ENCODE measurements around the gene GATB. TPM values are rescaled to one million over a fixed set of nuclear protein-coding genes. Genes with fewer than 3 reads are reported as not detected.

The GATB gene
- total and polyA plus RNA-seq, 12 donors = 17.2 to 59.8 (median 36.6) TPM

DNA sequence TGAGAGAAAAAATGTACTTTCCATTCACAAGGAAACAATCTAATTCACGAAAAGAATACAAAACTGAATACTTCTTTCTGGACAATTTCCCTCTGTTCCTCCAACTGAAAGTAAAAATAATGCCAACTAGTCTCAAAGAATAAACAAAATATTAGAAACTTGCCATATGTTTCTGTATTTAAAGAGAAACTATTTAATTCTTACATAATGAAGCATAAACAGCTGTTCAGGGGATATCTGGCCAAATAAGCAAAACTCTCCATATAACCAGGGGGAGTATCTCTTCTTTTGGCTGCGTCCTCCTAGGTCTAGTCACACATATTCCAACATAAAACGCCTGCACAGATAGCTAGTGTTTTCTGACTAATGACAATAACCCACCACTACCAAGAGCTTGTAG lies 805 bp downstream of the GATB start:
- H3K9me3 ChIP-seq (replicated peaks in 1 of 3) = no peaks in the 10 kb centered on the region
- peaks cover 0 to 3% of the 10 kb centered on the region in 2 donors for H3K36me3 ChIP-seq (replicated peaks in 1 of 2)
- no peaks in the 10 kb centered on the region for H3K27me3 ChIP-seq
- H3K27ac ChIP-seq = peak overlapping the region in 1 of 5 donors; percentile 29
- peak overlapping the region in 3 of 4 donors; percentile 48 to 99 (median 64) for H3K4me3 ChIP-seq
- intact Hi-C loops (cut with DNase I) = no loop called here
- DNase-seq = no peak
- H3K4me1 ChIP-seq (replicated peaks in 1 of 2) = peaks cover 6 to 10% of the 10 kb centered on the region in 2 donors
- TF ChIP-seq POLR2A (IDR thresholded peaks at IDR 0.05) = no peak
- TF ChIP-seq, protein P1, sequence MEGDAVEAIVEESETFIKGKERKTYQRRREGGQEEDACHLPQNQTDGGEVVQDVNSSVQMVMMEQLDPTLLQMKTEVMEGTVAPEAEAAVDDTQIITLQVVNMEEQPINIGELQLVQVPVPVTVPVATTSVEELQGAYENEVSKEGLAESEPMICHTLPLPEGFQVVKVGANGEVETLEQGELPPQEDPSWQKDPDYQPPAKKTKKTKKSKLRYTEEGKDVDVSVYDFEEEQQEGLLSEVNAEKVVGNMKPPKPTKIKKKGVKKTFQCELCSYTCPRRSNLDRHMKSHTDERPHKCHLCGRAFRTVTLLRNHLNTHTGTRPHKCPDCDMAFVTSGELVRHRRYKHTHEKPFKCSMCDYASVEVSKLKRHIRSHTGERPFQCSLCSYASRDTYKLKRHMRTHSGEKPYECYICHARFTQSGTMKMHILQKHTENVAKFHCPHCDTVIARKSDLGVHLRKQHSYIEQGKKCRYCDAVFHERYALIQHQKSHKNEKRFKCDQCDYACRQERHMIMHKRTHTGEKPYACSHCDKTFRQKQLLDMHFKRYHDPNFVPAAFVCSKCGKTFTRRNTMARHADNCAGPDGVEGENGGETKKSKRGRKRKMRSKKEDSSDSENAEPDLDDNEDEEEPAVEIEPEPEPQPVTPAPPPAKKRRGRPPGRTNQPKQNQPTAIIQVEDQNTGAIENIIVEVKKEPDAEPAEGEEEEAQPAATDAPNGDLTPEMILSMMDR (IDR thresholded peaks at IDR 0.05) = no peak
- 25 to 33% (median 31%) methylated on average over 3 of the region's 3 CpGs for WGBS, 4 donors

DNA sequence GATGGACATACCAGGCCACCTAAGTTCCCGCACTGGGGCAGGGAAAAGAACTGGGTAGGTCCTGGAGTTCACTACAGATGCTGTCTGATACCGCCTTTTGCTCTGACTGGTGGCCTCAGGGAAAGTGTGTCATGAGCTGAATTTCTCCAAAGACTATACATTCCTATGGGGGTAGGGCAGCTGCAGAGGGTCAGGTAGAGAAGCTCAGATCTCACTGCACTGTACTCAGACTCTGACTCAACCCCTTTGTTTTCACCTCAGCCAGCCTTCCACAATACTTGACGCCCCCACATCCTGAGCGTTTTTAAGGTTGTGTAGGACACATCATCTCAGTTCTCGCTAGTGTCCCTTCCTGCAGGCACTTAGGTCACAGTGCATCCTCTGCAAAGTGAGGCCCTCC lies 7.8 kb downstream of the GATB start:
- Histone ChIP-seq H3K9me3 (replicated peaks in 1 of 3) (no peaks in the 10 kb centered on the region), H3K4me1 (replicated peaks in 1 of 2) (no peaks in the 10 kb centered on the region), H3K36me3 (replicated peaks in 1 of 2) (peaks cover 0 to 7% of the 10 kb centered on the region in 2 donors), H3K27ac (no peak overlapping the region), H3K4me3 (no peak overlapping the region), H3K27me3 (no peaks in the 10 kb centered on the region)
- WGBS, 4 donors = 94 to 96% (median 95%) methylated on average over 5 of the region's 5 CpGs
- intact Hi-C loops (cut with DNase I) = no loop called here
- no peak for DNase-seq
- no peak for TF ChIP-seq POLR2A (IDR thresholded peaks at IDR 0.05)
- TF ChIP-seq, protein P1 (IDR thresholded peaks at IDR 0.05) = no peak

DNA sequence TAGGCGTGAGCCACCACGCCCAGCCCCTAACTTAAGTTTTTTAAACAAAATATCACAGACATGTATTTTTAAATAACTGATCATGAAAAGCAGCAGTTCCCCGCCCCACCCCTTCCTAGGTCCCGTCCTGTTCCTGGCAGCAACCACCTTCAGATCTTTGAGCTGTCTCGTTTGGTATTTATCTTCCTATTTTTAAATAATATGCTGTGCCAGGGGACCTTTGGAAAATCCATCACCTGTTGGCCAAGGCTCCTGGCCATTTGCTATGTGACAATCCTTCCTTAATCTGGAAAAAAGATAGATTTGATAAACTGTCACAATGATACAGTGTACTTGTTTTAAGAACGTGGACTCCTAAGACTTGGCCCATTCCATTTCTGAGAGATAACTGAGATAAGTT lies 10.7 kb downstream of the GATB start:
- no peak overlapping the region for H3K27ac ChIP-seq
- H3K36me3 ChIP-seq (replicated peaks in 1 of 2) = peaks cover 0 to 6% of the 10 kb centered on the region in 2 donors
- no peaks in the 10 kb centered on the region for H3K27me3 ChIP-seq
- H3K9me3 ChIP-seq (replicated peaks in 1 of 3) = no peaks in the 10 kb centered on the region
- no peak overlapping the region for H3K4me3 ChIP-seq
- DNase-seq = peak in 2 of 7 donors; percentile 13 to 17
- intact Hi-C loops (cut with DNase I) = no loop called here
- WGBS, 4 donors = 57 to 78% (median 73%) methylated on average over 6 of the region's 6 CpGs
- H3K4me1 ChIP-seq (replicated peaks in 1 of 2) = peaks cover 0 to 14% of the 10 kb centered on the region in 2 donors
- TF ChIP-seq POLR2A (IDR thresholded peaks at IDR 0.05) = no peak
- TF ChIP-seq, protein P1 (IDR thresholded peaks at IDR 0.05) = no peak

DNA sequence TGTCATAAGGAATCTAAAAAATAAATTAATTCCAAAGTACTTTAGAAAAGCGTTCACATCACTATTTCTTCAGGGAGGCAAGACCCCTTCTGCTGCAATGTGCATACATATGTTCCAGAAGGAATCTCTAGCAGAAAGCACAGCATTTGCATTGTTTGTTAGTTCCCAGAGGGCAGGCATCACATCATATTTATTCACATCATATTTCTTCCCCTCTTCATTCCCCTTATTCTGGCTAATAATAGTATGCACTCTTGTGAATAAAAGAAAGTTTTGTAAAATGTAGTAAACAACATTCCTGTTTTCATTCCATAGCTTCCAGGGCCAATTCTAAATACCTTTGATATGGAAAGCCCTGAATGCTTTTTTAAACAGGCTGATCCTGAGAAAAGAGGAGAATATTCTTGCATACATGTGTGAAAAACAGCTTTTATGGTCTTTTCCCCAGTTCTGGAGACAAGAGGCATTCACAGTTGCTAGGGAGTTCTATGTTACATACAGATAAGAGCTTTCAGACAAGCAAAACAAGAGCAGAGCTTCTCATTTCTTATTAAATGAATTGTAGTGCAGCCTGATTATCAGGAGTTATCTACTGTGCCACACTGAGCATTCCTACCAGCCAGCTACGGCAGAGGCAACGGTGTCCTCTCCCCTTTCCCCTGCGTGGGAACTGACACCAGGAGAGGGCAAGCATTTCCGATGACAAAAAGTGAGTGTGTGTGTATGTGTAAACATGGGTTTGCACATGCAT lies 15.2 kb downstream of the GATB start:
- H3K27ac ChIP-seq = peak overlapping the region in 1 of 5 donors; percentile 33
- peaks cover 0 to 22% of the 10 kb centered on the region in 2 donors for H3K4me1 ChIP-seq (replicated peaks in 1 of 2)
- no peak overlapping the region for H3K4me3 ChIP-seq
- no peaks in the 10 kb centered on the region for H3K9me3 ChIP-seq (replicated peaks in 1 of 3)
- WGBS, 4 donors = 75 to 77% (median 75%) methylated on average over 5 of the region's 5 CpGs
- no peak for DNase-seq
- TF ChIP-seq, protein P1 (IDR thresholded peaks at IDR 0.05) = no peak
- TF ChIP-seq POLR2A (IDR thresholded peaks at IDR 0.05) = no peak
- no peaks in the 10 kb centered on the region for H3K36me3 ChIP-seq (replicated peaks in 1 of 2)
- H3K27me3 ChIP-seq = no peaks in the 10 kb centered on the region
- intact Hi-C loops (cut with DNase I) = no loop called here

All from adrenal gland (tissue), 12 donors.